Tibial nerve (tissue), 4 donors: ENCODE results near the gene HCFC1R1. TPM values are rescaled to one million over a fixed set of nuclear protein-coding genes. Genes with fewer than 3 reads are reported as not detected.

Source experiments
- DNase-seq, 2 donors: peaks; one replicate each; pipeline ENCODE4 v3.0.0-alpha.2; 2019; ENCODE audit warnings: low spot score in 2 of 2
- H3K27ac ChIP-seq, 4 donors: fragments of 200-600 bp; sonication (generic) in 3 of 4; one replicate each; pipeline ENCODE4 v1.5.1; 2017 to 2019; ENCODE audit warnings: mild to moderate bottlenecking in 1 of 4
- H3K27me3 ChIP-seq, 2 donors: fragments of 200-600 bp; sonication (generic) in 1 of 2; one replicate each; pipeline versions ENCODE4 v1.5.1 to v1.6.0; 2017 to 2019
- H3K36me3 ChIP-seq, 3 donors: fragments of 200-600 bp; sonication (generic); one replicate each; pipeline ENCODE4 v1.5.1; 2018 to 2019
- H3K4me1 ChIP-seq, 4 donors: fragments of 200-600 bp; sonication (generic) in 3 of 4; one replicate each; pipeline ENCODE4 v1.5.1; 2017 to 2019
- H3K4me3 ChIP-seq, 4 donors: fragments of 200-600 bp; sonication (generic) in 3 of 4; one replicate each; pipeline ENCODE4 v1.5.1; 2017 to 2019; ENCODE audit warnings: mild to moderate bottlenecking in 1 of 4, moderate library complexity in 1 of 4
- H3K9me3 ChIP-seq, 4 donors: fragments of 200-600 bp; sonication (generic) in 3 of 4; one replicate each; pipeline ENCODE4 v1.5.1; 2017 to 2019
- CTCF ChIP-seq, 5 experiments: fragments of 200-600 bp in 3 of 5; fragments of 450-650 bp in 2 of 5; sonication (generic) in 3 of 5; IDR thresholded peaks; one replicate each; pipeline ENCODE4 v1.5.1; 2016 to 2019; ENCODE audit warnings: antibody characterized with exemption in 5 of 5, mild to moderate bottlenecking in 3 of 5, moderate library complexity in 2 of 5
- EP300 ChIP-seq, 2 donors: sonication (generic); formaldehyde crosslinking; IDR thresholded peaks; one replicate each; pipeline ENCODE4 v1.6.1; 2017; ENCODE audit warnings: antibody characterized with exemption in 2 of 2, mild to moderate bottlenecking in 1 of 2
- POLR2A ChIP-seq, 2 donors: fragments of 450-650 bp; IDR thresholded peaks; one replicate each; pipeline ENCODE4 v1.6.1; 2017; ENCODE audit warnings: antibody characterized with exemption in 2 of 2, mild to moderate bottlenecking in 2 of 2, moderate library complexity in 2 of 2
- WGBS, 2 donors: methylation state at CpG; one replicate each; pipeline ENCODE4 v1.1.5; 2018; 5-methylcytosine and 5-hydroxymethylcytosine counted together
- total RNA-seq, 4 donors: library from RNA; depleted of rRNA; stranded (reverse); fragments of >200 nt; gene quantifications; one replicate each; pipeline ENCODE4 v1.1.0, GENCODE V29; 2016

Gene HCFC1R1
- total RNA-seq, 4 donors from 2014 or later = 17.7 to 46.9 (median 38.5) TPM

- Histone ChIP-seq H3K27ac (no peak overlapping the region), H3K4me3 (no peak overlapping the region), H3K9me3 (no peaks in the 10 kb centered on the region), H3K27me3 (peaks cover 0 to 30% of the 10 kb centered on the region in 2 donors), H3K36me3 (no peaks in the 10 kb centered on the region), H3K4me1 (peaks cover 0 to 23% (median 2%) of the 10 kb centered on the region in 4 donors)
- WGBS, 2 donors = 59 to 67% methylated on average over 7 to 8 of the region's 8 CpGs
- no peak for DNase-seq
- no peak for TF ChIP-seq CTCF (IDR thresholded peaks at IDR 0.05)
- no peak for TF ChIP-seq EP300 (IDR thresholded peaks at IDR 0.05)
- no peak for TF ChIP-seq POLR2A (IDR thresholded peaks at IDR 0.05)
Measured at GRCh38 chr16:2988590-2989099, 35.1 kb downstream of the HCFC1R1 start.

GRCh38 chr16:2987833-2988232, 35.9 kb downstream of the HCFC1R1 start:
- no peak overlapping the region for H3K27ac ChIP-seq
- H3K27me3 ChIP-seq = peaks cover 0 to 30% of the 10 kb centered on the region in 2 donors
- 65 to 77% methylated on average over 6 of the region's 8 CpGs for WGBS, 2 donors
- no peaks in the 10 kb centered on the region for H3K9me3 ChIP-seq
- DNase-seq = no peak
- H3K4me3 ChIP-seq = no peak overlapping the region
- peaks cover 0 to 31% (median 5%) of the 10 kb centered on the region in 4 donors for H3K4me1 ChIP-seq
- no peaks in the 10 kb centered on the region for H3K36me3 ChIP-seq
- TF ChIP-seq POLR2A (IDR thresholded peaks at IDR 0.05) = no peak
- no peak for TF ChIP-seq EP300 (IDR thresholded peaks at IDR 0.05)
- TF ChIP-seq CTCF (IDR thresholded peaks at IDR 0.05) = no peak

GRCh38 chr16:2987286-2987685, 36.5 kb downstream of the HCFC1R1 start:
- no peaks in the 10 kb centered on the region for H3K36me3 ChIP-seq
- WGBS, 2 donors = 86% methylated on average over 8 of the region's 9 CpGs

GRCh38 chr16:2986623-2987188, 37.0 kb downstream of the HCFC1R1 start:
- no peak overlapping the region for H3K27ac ChIP-seq
- H3K4me1 ChIP-seq = peaks cover 0 to 31% (median 5%) of the 10 kb centered on the region in 4 donors
- no peaks in the 10 kb centered on the region for H3K9me3 ChIP-seq
- H3K27me3 ChIP-seq = peaks cover 0 to 30% of the 10 kb centered on the region in 2 donors
- no peak overlapping the region for H3K4me3 ChIP-seq
- no peak for DNase-seq
- H3K36me3 ChIP-seq = no peaks in the 10 kb centered on the region
- no peak for TF ChIP-seq CTCF (IDR thresholded peaks at IDR 0.05)
- TF ChIP-seq POLR2A (IDR thresholded peaks at IDR 0.05) = no peak
- TF ChIP-seq EP300 (IDR thresholded peaks at IDR 0.05) = no peak
- 67 to 76% methylated on average over 16 to 17 of the region's 17 CpGs for WGBS, 2 donors

More at GRCh38 chr16:2987286-2987685, 36.5 kb downstream of the HCFC1R1 start:
- Histone ChIP-seq H3K4me3 (no peak overlapping the region), H3K4me1 (peaks cover 0 to 31% (median 5%) of the 10 kb centered on the region in 4 donors), H3K27ac (no peak overlapping the region), H3K9me3 (no peaks in the 10 kb centered on the region), H3K27me3 (peaks cover 0 to 30% of the 10 kb centered on the region in 2 donors)
- TF ChIP-seq POLR2A (IDR thresholded peaks at IDR 0.05) (no peak), EP300 (IDR thresholded peaks at IDR 0.05) (no peak), CTCF (IDR thresholded peaks at IDR 0.05) (no peak)
- DNase-seq = no peak

GRCh38 chr16:2985893-2986355, 37.8 kb downstream of the HCFC1R1 start:
- no peak for DNase-seq
- H3K9me3 ChIP-seq = no peaks in the 10 kb centered on the region
- peaks cover 0 to 38% (median 8%) of the 10 kb centered on the region in 4 donors for H3K4me1 ChIP-seq
- H3K27ac ChIP-seq = no peak overlapping the region
- no peak overlapping the region for H3K4me3 ChIP-seq
- H3K27me3 ChIP-seq = peaks cover 0 to 29% of the 10 kb centered on the region in 2 donors
- WGBS, 2 donors = 70 to 80% methylated on average over 6 to 10 of the region's 15 CpGs
- no peaks in the 10 kb centered on the region for H3K36me3 ChIP-seq
- TF ChIP-seq POLR2A (IDR thresholded peaks at IDR 0.05) (no peak), EP300 (IDR thresholded peaks at IDR 0.05) (no peak), CTCF (IDR thresholded peaks at IDR 0.05) (no peak)
